ENCODE data around the gene KANSL3. TPM values are rescaled to one million over a fixed set of nuclear protein-coding genes. Genes with fewer than 3 reads are reported as not detected.
A peak's percentile ranks its signal among the peaks of the same experiment; 100 is the strongest.
"Not testable (repeated sequence)": the region's sequence is repeated elsewhere in the genome, so short reads cannot be mapped to it uniquely, and the experiment has no call there.

Gene KANSL3
- total RNA-seq, 2 donors from 2014 or later: 51.4 to 53.6 TPM

DNA sequence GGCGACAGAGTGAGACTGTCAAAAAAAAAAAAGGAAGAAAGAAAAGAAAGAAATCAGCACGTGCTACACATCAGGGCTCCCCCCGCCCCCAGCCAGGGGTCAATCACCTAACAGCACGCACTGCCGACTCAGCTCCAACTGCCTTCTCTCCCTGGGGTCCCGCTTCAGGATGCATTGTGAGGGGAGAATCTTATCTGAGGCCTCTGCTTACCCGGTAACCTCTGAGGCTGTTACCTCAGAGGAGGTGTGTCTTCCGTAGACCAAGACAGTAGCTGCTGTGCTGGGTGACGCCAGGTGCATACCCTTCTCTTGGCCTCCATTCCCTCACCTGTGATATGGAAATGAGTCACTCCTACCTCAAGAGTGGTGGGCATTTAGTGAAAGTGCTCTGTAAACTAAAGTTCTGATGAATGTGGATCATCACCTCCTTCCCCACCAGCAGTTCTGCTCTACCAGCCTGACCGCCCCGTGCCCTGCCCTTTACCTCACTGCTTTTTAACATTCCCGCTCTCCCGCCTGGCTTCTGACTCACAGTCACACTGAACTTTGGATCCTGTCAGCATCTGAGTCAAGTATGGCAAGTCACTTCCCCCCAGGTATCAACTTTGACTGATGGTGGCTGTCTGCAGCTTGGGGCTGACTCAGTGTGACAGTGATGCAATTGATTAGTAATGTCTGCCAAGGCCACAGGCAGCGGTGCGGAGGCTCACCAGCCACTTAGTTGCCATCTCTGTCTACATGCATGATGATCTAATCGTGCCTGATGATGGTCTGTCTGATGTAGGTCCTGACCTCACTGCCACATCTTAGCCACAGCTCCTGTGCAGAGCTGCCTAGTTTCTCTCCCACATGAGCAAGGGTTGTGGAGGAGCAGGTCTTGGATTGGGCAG is 81.4 kb downstream of the KANSL3 start:
- H3K9me3 Mint-ChIP-seq: peaks cover 0 to 5% of the 10 kb centered on the region in 2 donors
- H3K27ac Mint-ChIP-seq: peak overlapping the region; percentile 78 to 95
- DNase-seq (ENCODE audit: low spot score in 2 of 2) (peak; percentile 61 to 90), ATAC-seq (peak; percentile 66 to 90)
- peaks cover 0 to 5% of the 10 kb centered on the region in 2 donors for H3K36me3 Mint-ChIP-seq

DNA sequence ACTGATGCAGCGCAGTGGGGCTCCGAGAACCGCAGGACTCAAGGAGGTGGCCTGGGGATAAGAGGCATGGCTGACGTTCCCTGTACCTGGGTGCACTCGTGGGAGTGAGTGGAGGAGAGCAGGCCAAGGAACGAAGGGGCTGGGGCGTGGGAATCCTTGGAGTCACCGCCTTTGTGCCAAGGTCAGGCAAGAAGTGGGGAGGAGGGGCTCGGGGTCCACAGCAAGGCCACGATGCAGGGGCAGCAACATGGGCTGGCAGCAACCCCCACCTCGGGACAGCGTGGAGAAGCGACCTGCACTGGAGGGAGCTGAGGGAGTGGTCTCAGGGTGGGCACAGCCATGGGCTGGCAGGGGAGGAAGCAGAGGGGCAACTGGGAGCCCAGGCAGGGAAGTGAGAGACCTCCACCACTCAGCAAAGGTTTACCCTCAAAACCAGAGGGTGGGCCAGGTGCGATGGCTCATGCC is 82.9 kb downstream of the KANSL3 start:
- ATAC-seq (no peak), DNase-seq (ENCODE audit: low spot score in 2 of 2) (no peak)
- Mint-ChIP-seq H3K27ac (peak overlapping the region; percentile 90 to 98), H3K9me3 (peaks cover 0 to 5% of the 10 kb centered on the region in 2 donors), H3K36me3 (peaks cover 0 to 5% of the 10 kb centered on the region in 2 donors)

GRCh38 chr2:96554293-96555145 is 83.6 kb downstream of the KANSL3 start:
- H3K9me3 Mint-ChIP-seq: peaks cover 0 to 5% of the 10 kb centered on the region in 2 donors
- peak overlapping the region; percentile 90 to 98 for H3K27ac Mint-ChIP-seq
- peaks cover 0 to 5% of the 10 kb centered on the region in 2 donors for H3K36me3 Mint-ChIP-seq
- ATAC-seq: peak; percentile 20 to 46
- peak; percentile 66 to 80 for DNase-seq (ENCODE audit: low spot score in 2 of 2)

DNA sequence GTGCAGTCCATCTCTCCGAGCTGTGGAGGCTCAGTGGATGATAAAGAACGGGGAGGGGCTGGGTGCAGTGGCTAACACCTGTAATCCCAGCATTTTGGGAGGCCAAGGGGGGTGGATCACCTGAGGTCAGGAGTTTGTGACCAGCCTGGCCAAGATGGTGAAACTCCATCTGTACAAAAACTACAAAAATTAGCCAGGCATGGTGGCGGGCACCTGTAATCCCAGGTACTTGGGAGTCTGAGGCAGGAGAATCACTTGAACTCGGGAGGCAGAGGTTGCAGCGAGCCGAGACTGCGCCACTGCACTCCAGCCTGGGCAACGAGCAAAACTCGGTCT is 84.2 kb downstream of the KANSL3 start:
- not testable (repeated sequence) for DNase-seq (ENCODE audit: low spot score in 2 of 2); ATAC-seq; H3K36me3 Mint-ChIP-seq; H3K9me3 Mint-ChIP-seq
- H3K27ac Mint-ChIP-seq: peak overlapping the region; percentile 90 to 94

DNA sequence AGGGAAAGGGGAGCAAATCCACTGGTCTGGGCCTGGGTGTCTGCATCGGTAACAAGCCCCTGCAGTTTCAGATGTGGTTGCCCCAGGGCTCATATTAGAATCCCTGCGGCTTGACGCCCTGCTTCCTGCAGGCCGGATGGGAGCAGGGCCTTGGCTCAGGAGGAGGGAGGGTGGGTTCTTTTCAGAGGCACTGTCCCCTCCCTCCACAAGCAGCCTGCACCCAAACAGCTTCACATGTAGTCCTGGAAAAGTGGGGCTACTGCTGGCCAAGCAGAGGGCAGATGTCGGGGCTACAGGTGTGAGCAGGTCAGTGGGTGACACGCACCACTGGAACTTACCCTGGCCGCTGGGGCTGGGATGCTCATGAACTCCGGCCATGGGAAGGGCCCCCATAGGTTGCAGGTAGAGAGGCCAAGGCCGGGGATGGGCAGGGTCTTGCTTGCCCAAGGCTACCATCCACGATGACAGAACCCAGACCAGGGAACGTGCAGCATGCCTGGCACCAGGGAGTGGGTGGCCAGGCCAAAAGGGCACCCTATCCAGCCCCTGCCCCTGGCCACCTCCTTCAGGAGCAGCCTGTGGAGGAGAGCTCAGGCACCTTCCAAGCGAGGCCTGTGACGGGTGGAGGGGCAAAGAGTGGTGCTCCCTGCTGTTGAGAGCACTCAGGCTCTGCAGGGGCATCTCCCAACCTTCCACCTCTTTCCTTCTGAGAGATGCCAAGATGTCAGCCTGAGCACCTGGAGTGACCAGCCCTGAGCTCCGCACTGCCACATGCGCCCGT is 84.7 kb downstream of the KANSL3 start:
- Mint-ChIP-seq H3K27ac (peak overlapping the region; percentile 90 to 94), H3K36me3 (peaks cover 0 to 5% of the 10 kb centered on the region in 2 donors), H3K9me3 (peaks cover 0 to 5% of the 10 kb centered on the region in 2 donors)
- peak in 1 of 2 donors; percentile 42 for DNase-seq (ENCODE audit: low spot score in 2 of 2)
- no peak for ATAC-seq

GRCh38 chr2:96552315-96553175 is 85.6 kb downstream of the KANSL3 start:
- ATAC-seq: no peak
- Mint-ChIP-seq H3K9me3 (peaks cover 0 to 5% of the 10 kb centered on the region in 2 donors), H3K27ac (peak overlapping the region; percentile 90 to 94), H3K36me3 (peaks cover 0 to 8% of the 10 kb centered on the region in 2 donors)
- peak in 1 of 2 donors; percentile 58 for DNase-seq (ENCODE audit: low spot score in 2 of 2)

DNA sequence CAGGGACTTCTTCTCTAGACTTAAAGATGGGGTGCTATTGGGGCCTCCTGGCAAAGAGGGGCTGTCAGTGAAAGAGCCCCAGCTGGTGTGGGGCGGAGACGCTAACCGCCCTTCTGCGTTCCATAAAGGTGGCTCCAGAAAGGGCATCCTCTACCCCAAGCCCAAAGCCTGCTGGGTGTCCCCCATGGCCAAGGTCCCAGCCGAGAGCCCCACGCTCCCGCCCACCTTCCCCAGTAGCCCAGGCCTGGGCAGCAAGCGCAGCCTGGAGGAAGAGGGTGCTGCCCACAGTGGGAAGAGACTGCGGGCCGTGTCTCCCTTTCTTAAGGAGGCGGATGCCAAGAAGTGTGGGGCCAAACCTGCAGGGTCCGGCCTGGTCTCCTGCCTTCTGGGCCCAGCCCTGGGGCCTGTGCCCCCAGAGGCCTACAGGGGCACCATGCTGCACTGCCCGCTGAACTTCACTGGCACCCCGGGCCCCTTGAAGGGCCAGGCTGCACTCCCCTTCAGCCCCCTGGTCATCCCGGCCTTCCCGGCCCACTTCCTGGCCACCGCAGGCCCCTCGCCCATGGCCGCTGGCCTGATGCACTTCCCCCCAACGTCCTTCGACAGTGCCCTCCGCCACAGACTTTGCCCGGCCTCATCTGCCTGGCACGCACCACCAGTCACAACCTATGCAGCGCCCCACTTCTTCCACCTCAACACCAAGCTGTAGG is 86.4 kb downstream of the KANSL3 start:
- ATAC-seq (no peak), DNase-seq (ENCODE audit: low spot score in 2 of 2) (peak in 1 of 2 donors; percentile 51)
- peaks cover 0 to 10% of the 10 kb centered on the region in 2 donors for H3K36me3 Mint-ChIP-seq
- no peak overlapping the region for H3K27ac Mint-ChIP-seq
- H3K9me3 Mint-ChIP-seq: no peaks in the 10 kb centered on the region

- Mint-ChIP-seq H3K27ac (no peak overlapping the region), H3K36me3 (peaks cover 0 to 18% of the 10 kb centered on the region in 2 donors), H3K9me3 (no peaks in the 10 kb centered on the region)
- peak in 1 of 2 donors; percentile 51 for DNase-seq (ENCODE audit: low spot score in 2 of 2)
- ATAC-seq: no peak
Measured at GRCh38 chr2:96550787-96551604, 87.1 kb downstream of the KANSL3 start.

- no peak for ATAC-seq
- Mint-ChIP-seq H3K9me3 (no peaks in the 10 kb centered on the region), H3K36me3 (peaks cover 0 to 25% of the 10 kb centered on the region in 2 donors), H3K27ac (peak overlapping the region in 1 of 2 donors; percentile 68)
- DNase-seq (ENCODE audit: low spot score in 2 of 2): peak in 1 of 2 donors; percentile 54
Measured at GRCh38 chr2:96549967-96550786, 87.9 kb downstream of the KANSL3 start.

- Mint-ChIP-seq H3K27ac (no peak overlapping the region), H3K36me3 (peaks cover 0 to 33% of the 10 kb centered on the region in 2 donors), H3K9me3 (no peaks in the 10 kb centered on the region)
- DNase-seq (ENCODE audit: low spot score in 2 of 2): peak in 1 of 2 donors; percentile 53
- ATAC-seq: no peak
Measured at GRCh38 chr2:96549466-96549785, 88.7 kb downstream of the KANSL3 start.

DNA sequence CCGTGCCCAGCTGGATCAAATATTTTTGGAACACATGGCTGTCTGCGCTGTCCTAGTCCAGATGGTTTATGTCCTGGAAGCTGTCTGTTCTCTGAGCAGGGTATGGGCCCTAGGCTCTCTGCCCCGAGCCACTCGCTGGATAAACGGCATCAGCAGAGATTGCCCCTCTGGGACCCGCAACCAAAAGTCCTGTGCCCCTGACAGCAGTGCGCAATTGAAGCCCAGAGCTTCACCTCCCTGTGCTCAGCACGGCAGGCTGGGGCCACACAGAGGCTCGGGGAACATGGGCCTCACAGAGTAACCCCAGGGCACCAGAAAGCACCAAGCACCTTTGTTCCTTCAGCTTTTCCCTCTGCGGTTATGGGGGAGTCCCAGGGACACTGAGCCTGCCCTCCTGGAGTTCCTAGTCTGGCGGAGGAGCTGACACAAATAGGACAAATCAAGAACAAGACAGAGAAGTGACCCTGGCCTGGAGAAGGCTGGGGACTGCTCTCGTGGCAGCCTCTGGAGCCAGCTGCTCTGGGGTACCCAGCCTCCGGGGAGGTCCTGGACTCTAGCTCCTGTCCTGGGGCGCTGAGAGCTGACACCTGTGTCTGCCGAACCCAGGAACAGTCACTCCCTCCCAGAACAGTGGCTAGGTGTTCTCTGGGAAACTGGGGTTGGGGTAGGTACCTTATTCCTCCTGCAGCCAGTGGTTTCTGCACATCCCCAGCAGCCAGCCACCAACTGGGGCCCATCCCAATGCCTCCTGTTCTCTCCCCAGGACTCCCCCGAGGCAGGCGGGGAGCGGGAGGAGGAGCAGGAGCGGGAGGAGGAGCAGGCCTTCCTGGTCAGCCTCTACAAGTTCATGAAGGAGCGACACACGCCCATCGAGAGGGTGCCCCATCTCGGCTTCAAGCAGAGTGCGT is 89.3 kb downstream of the KANSL3 start:
- no peaks in the 10 kb centered on the region for H3K9me3 Mint-ChIP-seq
- peaks cover 0 to 39% of the 10 kb centered on the region in 2 donors for H3K36me3 Mint-ChIP-seq

GRCh38 chr2:96547731-96548171 is 90.4 kb downstream of the KANSL3 start:
- no peaks in the 10 kb centered on the region for H3K9me3 Mint-ChIP-seq
- ATAC-seq (no peak), DNase-seq (ENCODE audit: low spot score in 2 of 2) (no peak)
- peak overlapping the region in 1 of 2 donors; percentile 88 for H3K27ac Mint-ChIP-seq
- H3K36me3 Mint-ChIP-seq: peaks cover 4 to 47% of the 10 kb centered on the region in 2 donors

More for the DNA sequence above, 89.3 kb downstream of the KANSL3 start:
- DNase-seq (ENCODE audit: low spot score in 2 of 2): peak in 1 of 2 donors; percentile 55
- peak overlapping the region in 1 of 2 donors; percentile 55 for H3K27ac Mint-ChIP-seq
- no peak for ATAC-seq
